ENCODE measurements around the gene SLC1A2. TPM values are rescaled to one million over a fixed set of nuclear protein-coding genes. Genes with fewer than 3 reads are reported as not detected.

SLC1A2 gene
- total and polyA plus RNA-seq, 2 of the 4 experiments (the other 2 are of a cell fraction) = 0.15 to 0.54 TPM

DNA sequence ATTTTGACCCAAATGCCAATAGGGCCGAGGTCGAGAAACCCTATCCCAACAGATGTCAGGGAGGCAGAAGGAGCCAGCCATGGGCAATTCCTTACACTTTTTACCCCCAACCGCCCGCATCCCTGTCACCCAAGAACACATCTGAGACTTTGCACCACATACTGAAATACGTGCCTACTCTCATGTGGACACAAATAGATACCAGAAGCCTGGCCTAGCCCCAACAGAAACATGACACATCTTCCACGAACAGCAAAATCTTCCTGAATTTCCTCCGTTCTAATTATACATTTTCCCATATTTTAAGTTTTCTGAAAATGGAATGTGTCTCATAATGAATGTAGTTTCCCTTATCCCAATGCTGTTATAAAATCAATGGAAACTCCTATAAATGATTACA, 64.7 kb downstream of the SLC1A2 start:
- Histone ChIP-seq H2BK120ac (ENCODE audit: low read depth, low read length) (no peak overlapping the region), H2AFZ (replicated peaks; ENCODE audit: low read length, poor library complexity) (no peak overlapping the region), H3K23ac (ENCODE audit: low read depth, low read length) (no peak overlapping the region), H3K18ac (ENCODE audit: low read depth, low read length) (no peak overlapping the region; the same call in 1 of the 2 replicates), H2BK20ac (ENCODE audit: low read depth, low read length) (no peak overlapping the region), H3K14ac (replicated peaks; ENCODE audit: low read depth, low read length) (no peak overlapping the region), H3K4me3 (ENCODE audit: insufficient read depth, low read depth, low read length) (no peak overlapping the region), H3K56ac (ENCODE audit: extremely low read depth, insufficient read depth, low read length) (no peak overlapping the region), H3K27me3 (ENCODE audit: control insufficient read depth, insufficient read depth, low read length) (no peaks in the 10 kb centered on the region), H3K4me2 (ENCODE audit: low read depth, low read length) (no peak overlapping the region), H2AK5ac (ENCODE audit: low read depth, low read length) (no peak overlapping the region), H3K9me3 (ENCODE audit: control insufficient read depth, insufficient read depth, low read length) (no peaks in the 10 kb centered on the region), H3K4me1 (ENCODE audit: control insufficient read depth, insufficient read depth, low read length) (peaks cover 12% of the 10 kb centered on the region), H4K5ac (ENCODE audit: low read depth, low read length) (no peak overlapping the region; the same call in 1 of the 2 replicates), H3K36me3 (ENCODE audit: control insufficient read depth, insufficient read depth, low read length) (no peaks in the 10 kb centered on the region), H2BK5ac (ENCODE audit: low read depth, low read length, poor library complexity, severe bottlenecking) (no peak overlapping the region), H4K20me1 (ENCODE audit: insufficient read depth, low read length) (no peaks in the 10 kb centered on the region), H3K9ac (ENCODE audit: low read depth, low read length) (no peak overlapping the region), H2AK9ac (replicated peaks; ENCODE audit: low read depth, low read length, poor library complexity) (no peak overlapping the region), H4K8ac (ENCODE audit: low read depth in 2 of 2, low read length in 2 of 2) (peak overlapping the region in 1 of 2 experiments; percentile 22; a peak in 1 of 4 replicates), H4K91ac (ENCODE audit: insufficient read depth, low read depth, low read length) (no peak overlapping the region), H3K79me1 (ENCODE audit: low read depth in 1 of 2, low read length in 2 of 2) (no peaks in the 10 kb centered on the region), H2BK15ac (ENCODE audit: low read depth, low read length) (no peak overlapping the region), H3K4ac (ENCODE audit: low read depth, low read length) (no peak overlapping the region), H3K27ac (ENCODE audit: insufficient read depth, low read length) (no peak overlapping the region), H3K9me1 (ENCODE audit: insufficient read depth, low read length) (peaks cover 6% of the 10 kb centered on the region)
- no peak for ATAC-seq (ENCODE audit: low read depth)
- WGBS, 2 experiments (ENCODE audit: extremely low coverage in 2 of 2, insufficient read length in 1 of 2) = 100% methylated on average over 4 of the region's 7 CpGs; no CpG with 5 or more reads in 1 of the 2 experiments
- POLR2A ChIA-PET (ENCODE audit: unreplicated experiment) = no interaction called here
- in situ Hi-C loops (cut with MboI; ENCODE audit: low sequenced_read_pairs) (no loop called here), intact Hi-C loops (cut with micrococcal nuclease) (no loop called here), dilution Hi-C loops (cut with HindIII; ENCODE audit: low sequenced_read_pairs, unreplicated experiment) (no loop called here)
- CTCF ChIA-PET = no interaction called here
- BruUV-seq (replicated peaks) = no TSS peak
- TF ChIP-seq MXI1 (IDR thresholded peaks at IDR 0.05; ENCODE audit: borderline replicate concordance, low read depth, low read length) = no peak
- TF ChIP-seq, protein P1, sequence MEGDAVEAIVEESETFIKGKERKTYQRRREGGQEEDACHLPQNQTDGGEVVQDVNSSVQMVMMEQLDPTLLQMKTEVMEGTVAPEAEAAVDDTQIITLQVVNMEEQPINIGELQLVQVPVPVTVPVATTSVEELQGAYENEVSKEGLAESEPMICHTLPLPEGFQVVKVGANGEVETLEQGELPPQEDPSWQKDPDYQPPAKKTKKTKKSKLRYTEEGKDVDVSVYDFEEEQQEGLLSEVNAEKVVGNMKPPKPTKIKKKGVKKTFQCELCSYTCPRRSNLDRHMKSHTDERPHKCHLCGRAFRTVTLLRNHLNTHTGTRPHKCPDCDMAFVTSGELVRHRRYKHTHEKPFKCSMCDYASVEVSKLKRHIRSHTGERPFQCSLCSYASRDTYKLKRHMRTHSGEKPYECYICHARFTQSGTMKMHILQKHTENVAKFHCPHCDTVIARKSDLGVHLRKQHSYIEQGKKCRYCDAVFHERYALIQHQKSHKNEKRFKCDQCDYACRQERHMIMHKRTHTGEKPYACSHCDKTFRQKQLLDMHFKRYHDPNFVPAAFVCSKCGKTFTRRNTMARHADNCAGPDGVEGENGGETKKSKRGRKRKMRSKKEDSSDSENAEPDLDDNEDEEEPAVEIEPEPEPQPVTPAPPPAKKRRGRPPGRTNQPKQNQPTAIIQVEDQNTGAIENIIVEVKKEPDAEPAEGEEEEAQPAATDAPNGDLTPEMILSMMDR (conservative IDR thresholded peaks at IDR 0.05; ENCODE audit: low read depth, low read length) = no peak
- TF ChIP-seq RCOR1 (IDR thresholded peaks at IDR 0.05; ENCODE audit: insufficient replicate concordance, low read length) = no peak
- TF ChIP-seq NFE2L2 (IDR thresholded peaks at IDR 0.05; ENCODE audit: low read depth, low read length) = no peak
- TF ChIP-seq RAD21 (IDR thresholded peaks at IDR 0.05; ENCODE audit: low read length) = no peak
- no peak for TF ChIP-seq POLR2A (IDR thresholded peaks at IDR 0.05; ENCODE audit: low read depth, low read length)
- no peak for TF ChIP-seq MAZ (IDR thresholded peaks at IDR 0.05; ENCODE audit: borderline replicate concordance, low read depth, low read length)
- no peak for TF ChIP-seq SMC3 (IDR thresholded peaks at IDR 0.05; ENCODE audit: low read depth, low read length)
- no peak for TF ChIP-seq CEBPB (IDR thresholded peaks at IDR 0.05; ENCODE audit: low read depth, low read length)
- TF ChIP-seq MAFK (IDR thresholded peaks at IDR 0.05; ENCODE audit: low read depth, low read length) = no peak
- TF ChIP-seq FOS (IDR thresholded peaks at IDR 0.05; ENCODE audit: low read depth, low read length) = no peak
- no peak for TF ChIP-seq BHLHE40 (IDR thresholded peaks at IDR 0.05; ENCODE audit: low read depth, low read length)
- TF ChIP-seq CHD1 (IDR thresholded peaks at IDR 0.05; ENCODE audit: low read depth, low read length) = no peak
- TF ChIP-seq, protein P2, sequence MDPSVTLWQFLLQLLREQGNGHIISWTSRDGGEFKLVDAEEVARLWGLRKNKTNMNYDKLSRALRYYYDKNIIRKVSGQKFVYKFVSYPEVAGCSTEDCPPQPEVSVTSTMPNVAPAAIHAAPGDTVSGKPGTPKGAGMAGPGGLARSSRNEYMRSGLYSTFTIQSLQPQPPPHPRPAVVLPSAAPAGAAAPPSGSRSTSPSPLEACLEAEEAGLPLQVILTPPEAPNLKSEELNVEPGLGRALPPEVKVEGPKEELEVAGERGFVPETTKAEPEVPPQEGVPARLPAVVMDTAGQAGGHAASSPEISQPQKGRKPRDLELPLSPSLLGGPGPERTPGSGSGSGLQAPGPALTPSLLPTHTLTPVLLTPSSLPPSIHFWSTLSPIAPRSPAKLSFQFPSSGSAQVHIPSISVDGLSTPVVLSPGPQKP (IDR thresholded peaks at IDR 0.05; ENCODE audit: borderline replicate concordance, low read depth, low read length) = no peak
- DNase-seq = peak; percentile 38

All from IMR-90 (cell line).